Measurements from ENCODE around the gene OSBPL10.

The OSBPL10 gene

GRCh38 chr3:31740397-31740796 lies 240.7 kb downstream of the OSBPL10 start:
- H3K27ac ChIP-seq, result no peak overlapping the region
- TF ChIP-seq, protein P1, sequence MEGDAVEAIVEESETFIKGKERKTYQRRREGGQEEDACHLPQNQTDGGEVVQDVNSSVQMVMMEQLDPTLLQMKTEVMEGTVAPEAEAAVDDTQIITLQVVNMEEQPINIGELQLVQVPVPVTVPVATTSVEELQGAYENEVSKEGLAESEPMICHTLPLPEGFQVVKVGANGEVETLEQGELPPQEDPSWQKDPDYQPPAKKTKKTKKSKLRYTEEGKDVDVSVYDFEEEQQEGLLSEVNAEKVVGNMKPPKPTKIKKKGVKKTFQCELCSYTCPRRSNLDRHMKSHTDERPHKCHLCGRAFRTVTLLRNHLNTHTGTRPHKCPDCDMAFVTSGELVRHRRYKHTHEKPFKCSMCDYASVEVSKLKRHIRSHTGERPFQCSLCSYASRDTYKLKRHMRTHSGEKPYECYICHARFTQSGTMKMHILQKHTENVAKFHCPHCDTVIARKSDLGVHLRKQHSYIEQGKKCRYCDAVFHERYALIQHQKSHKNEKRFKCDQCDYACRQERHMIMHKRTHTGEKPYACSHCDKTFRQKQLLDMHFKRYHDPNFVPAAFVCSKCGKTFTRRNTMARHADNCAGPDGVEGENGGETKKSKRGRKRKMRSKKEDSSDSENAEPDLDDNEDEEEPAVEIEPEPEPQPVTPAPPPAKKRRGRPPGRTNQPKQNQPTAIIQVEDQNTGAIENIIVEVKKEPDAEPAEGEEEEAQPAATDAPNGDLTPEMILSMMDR (IDR thresholded peaks at IDR 0.05), result no peak
- TF ChIP-seq ZFX (IDR thresholded peaks at IDR 0.05; ENCODE audit: borderline replicate concordance), result no peak

GRCh38 chr3:31738412-31738811 lies 242.7 kb downstream of the OSBPL10 start:
- no peak for TF ChIP-seq ZFX (IDR thresholded peaks at IDR 0.05; ENCODE audit: borderline replicate concordance)
- TF ChIP-seq, protein P1 (IDR thresholded peaks at IDR 0.05), result no peak

GRCh38 chr3:31735667-31736066 lies 245.4 kb downstream of the OSBPL10 start:
- H3K27ac ChIP-seq, result no peak overlapping the region
- TF ChIP-seq, protein P1 (IDR thresholded peaks at IDR 0.05), result no peak
- no peak for TF ChIP-seq ZFX (IDR thresholded peaks at IDR 0.05; ENCODE audit: borderline replicate concordance)

More at GRCh38 chr3:31738412-31738811, 242.7 kb downstream of the OSBPL10 start:
- H3K27ac ChIP-seq, result no peak overlapping the region

GRCh38 chr3:31733234-31733667 lies 247.8 kb downstream of the OSBPL10 start:
- H3K27ac ChIP-seq, result no peak overlapping the region
- no peak for TF ChIP-seq ZFX (IDR thresholded peaks at IDR 0.05; ENCODE audit: borderline replicate concordance)
- TF ChIP-seq, protein P1 (IDR thresholded peaks at IDR 0.05), result no peak

DNA sequence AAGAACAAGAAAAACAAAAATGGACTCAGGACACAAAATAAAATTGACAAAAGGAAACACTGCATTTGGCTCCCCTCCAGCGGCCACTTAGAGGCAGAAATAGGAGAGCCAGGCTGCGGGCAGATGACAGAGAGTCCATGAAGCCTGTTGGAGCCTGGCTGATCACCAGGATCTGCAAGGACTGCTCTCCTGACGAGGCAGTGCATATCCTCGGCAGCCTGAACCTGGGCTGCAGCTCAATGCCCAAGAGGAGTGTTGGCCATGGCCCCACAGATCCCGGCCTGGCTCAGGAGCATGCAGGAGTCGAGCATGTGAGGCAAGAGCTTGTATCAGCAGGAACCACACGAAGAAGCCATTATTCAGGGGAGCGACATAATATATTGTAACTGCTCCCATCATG lies 248.5 kb downstream of the OSBPL10 start:
- TF ChIP-seq ZFX (IDR thresholded peaks at IDR 0.05; ENCODE audit: borderline replicate concordance), result no peak
- TF ChIP-seq, protein P1 (IDR thresholded peaks at IDR 0.05), result no peak
- H3K27ac ChIP-seq, result no peak overlapping the region

DNA sequence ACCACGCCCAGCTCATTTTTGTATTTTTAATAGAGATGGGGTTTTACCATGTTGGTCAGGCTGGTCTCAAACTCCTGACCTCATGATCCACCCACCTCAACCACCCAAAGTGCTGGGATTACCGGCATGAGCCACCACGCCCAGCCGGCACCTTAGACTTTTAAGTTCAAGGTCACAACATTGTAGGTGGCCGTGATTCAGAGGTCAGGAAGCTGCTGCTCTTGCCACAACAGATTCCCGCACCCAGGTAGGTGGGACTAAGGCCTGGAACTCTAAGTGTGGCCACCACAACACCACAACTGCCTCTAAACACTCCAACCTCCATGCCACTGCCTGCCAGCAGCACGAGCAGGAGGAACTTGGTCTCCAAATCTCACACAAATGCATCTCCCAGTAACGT lies 251.5 kb downstream of the OSBPL10 start:
- no peak overlapping the region for H3K27ac ChIP-seq
- TF ChIP-seq, protein P1 (IDR thresholded peaks at IDR 0.05), result no peak
- no peak for TF ChIP-seq ZFX (IDR thresholded peaks at IDR 0.05; ENCODE audit: borderline replicate concordance)

DNA sequence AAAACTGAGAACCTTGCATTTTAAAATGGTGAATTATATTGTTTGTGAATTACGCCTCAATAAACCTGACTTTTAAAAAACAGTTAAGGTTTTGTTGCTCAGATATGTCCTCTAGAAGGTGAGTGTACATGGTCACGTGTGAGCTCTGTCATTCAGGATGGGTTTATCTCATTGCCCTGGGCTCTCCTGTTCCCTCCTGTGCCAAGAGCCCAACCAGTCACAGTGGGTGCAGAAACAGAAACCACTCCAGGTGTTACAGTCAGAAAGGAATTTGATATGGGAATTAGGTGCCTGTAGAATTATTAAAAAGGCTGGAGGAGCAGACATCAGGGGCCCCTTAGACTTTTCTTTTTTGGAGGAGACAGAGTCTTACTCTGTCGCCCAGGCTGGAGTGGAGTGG lies 252.0 kb downstream of the OSBPL10 start:
- H3K27ac ChIP-seq, result no peak overlapping the region
- TF ChIP-seq ZFX (IDR thresholded peaks at IDR 0.05; ENCODE audit: borderline replicate concordance), result no peak
- TF ChIP-seq, protein P1 (IDR thresholded peaks at IDR 0.05), result no peak
